Panc1 (cell line): Measurements from ENCODE around the gene CEBPZ. TPM values are rescaled to one million over a fixed set of nuclear protein-coding genes. Genes with fewer than 3 reads are reported as not detected.
"Not testable (repeated sequence)": the region's sequence is repeated elsewhere in the genome, so short reads cannot be mapped to it uniquely, and the experiment has no call there.

Source experiments
- ATAC-seq: fragments of 200-7000 bp; cut with Tn5 transposase; 2 replicates; pipeline ENCODE4 v1.9.1; 2020; ENCODE audit warnings: mild to moderate bottlenecking, moderate library complexity
- BruUV-seq: library from RNA; stranded (reverse); fragments of 400-500 nt; replicated peaks from 2 replicates; lab custom pipeline; 2021; lab: Mats Ljungman, UMichigan
- CTCF ChIA-PET: fragments of 300-600 bp; sonication (Branson Sonifier 250); formaldehyde crosslinking; loops from one replicate; lab custom pipeline; 2022; ENCODE audit warnings: antibody characterized with exemption; lab: Charles Lee
- POLR2A ChIA-PET: fragments of 300-600 bp; sonication (Branson Sonifier 250); formaldehyde crosslinking; loops from one replicate; lab custom pipeline; 2022; ENCODE audit warnings: antibody characterized with exemption; lab: Charles Lee
- DNase-seq: peaks from one replicate; pipeline ENCODE4 v3.0.0-alpha.2; 2010; ENCODE audit warnings: low read depth, low spot score
- H3K27ac ChIP-seq: 2 replicates; pipeline ENCODE4 v1.5.1; 2011; ENCODE audit warnings: mild to moderate bottlenecking, low read length, inconsistent platforms
- H3K27me3 ChIP-seq: fragments of 200-500 bp; sonication (Bioruptor generic); 2 replicates; pipeline ENCODE4 v1.6.0; 2014; ENCODE audit warnings: low read length, inconsistent platforms; ENCODE audit not compliant: control insufficient read depth, insufficient read depth
- H3K36me3 ChIP-seq: fragments of 200-500 bp; sonication (Bioruptor generic); 2 replicates; pipeline ENCODE4 v1.5.1; 2014; ENCODE audit warnings: inconsistent platforms, mild to moderate bottlenecking, low read length, moderate library complexity; ENCODE audit not compliant: control insufficient read depth, insufficient read depth
- H3K4me1 ChIP-seq: 2 replicates; pipeline ENCODE4 v1.5.1; 2011; ENCODE audit warnings: inconsistent platforms, mild to moderate bottlenecking, low read length, moderate library complexity; ENCODE audit not compliant: control insufficient read depth, insufficient read depth
- H3K4me3 ChIP-seq, 2 experiments: 2 replicates each; pipeline ENCODE4 v1.5.1; 2011 to 2012; ENCODE audit warnings: low read depth in 2 of 2, low read length in 2 of 2, mild to moderate bottlenecking in 2 of 2, inconsistent platforms in 1 of 2, moderate library complexity in 1 of 2
- H3K9me3 ChIP-seq: fragments of 200-500 bp; sonication (Bioruptor generic); 2 replicates; pipeline ENCODE4 v1.5.1; 2014; ENCODE audit warnings: low read depth, mild to moderate bottlenecking, inconsistent platforms, low read length, moderate library complexity; ENCODE audit not compliant: control insufficient read depth, insufficient read depth
- CTCF ChIP-seq: fragments of 450-650 bp; IDR thresholded peaks from 2 replicates; pipeline ENCODE4 v1.5.1; 2017; ENCODE audit warnings: mild to moderate bottlenecking
- POLR2AphosphoS5 ChIP-seq: IDR thresholded peaks from 2 replicates; pipeline ENCODE4 v1.6.1; 2012; ENCODE audit warnings: mild to moderate bottlenecking, low read depth, low read length, moderate library complexity
- REST ChIP-seq, 2 experiments: IDR thresholded peaks; 2 replicates each; pipeline ENCODE4 v1.6.1; 2011 to 2012; ENCODE audit warnings: low read depth in 2 of 2, control low read depth in 1 of 2, low read length in 1 of 2, mild to moderate bottlenecking in 1 of 2, moderate library complexity in 1 of 2; ENCODE audit not compliant: insufficient read depth in 1 of 2
- SIN3A ChIP-seq: IDR thresholded peaks from 2 replicates; pipeline ENCODE4 v1.6.1; 2012; ENCODE audit warnings: low read depth, mild to moderate bottlenecking, low read length, moderate library complexity, borderline replicate concordance; ENCODE audit not compliant: insufficient read depth
- TCF7L2 ChIP-seq: IDR thresholded peaks from 2 replicates; pipeline ENCODE4 v1.6.1; 2011; ENCODE audit warnings: mild to moderate bottlenecking, low read depth, low read length, inconsistent platforms
- in situ Hi-C: cut with HindIII; loops from 2 replicates; pipeline ENCODE4 v1.10.0; 2016; ENCODE audit warnings: low sequenced_read_pairs, low pct_unique_long_range_greater_than_20kb
- intact Hi-C: fragments of 100-400 bp; cut with micrococcal nuclease; formaldehyde crosslinking; loops from one replicate; pipeline ENCODE4 v1.10.0; 2022; ENCODE audit not compliant: unreplicated experiment
- total RNA-seq: library from RNA; stranded (reverse); gene quantifications from one replicate; pipeline ENCODE4 v1.2.1, GENCODE V29; 2021; ENCODE audit not compliant: unreplicated experiment

The CEBPZ gene
- total RNA-seq, 1 experiment from 2014 or later: 63.8 TPM

- DNase-seq (peak; percentile 65), ATAC-seq (peak; percentile 91)
- Histone ChIP-seq H3K27ac (peak within 1 kb of the TSS; percentile 97), H3K4me3 (peak within 1 kb of the TSS; percentile 75 to 77), H3K4me1 (no peaks in the 10 kb centered on the region), H3K36me3 (peaks cover 7% of the 10 kb centered on the region), H3K9me3 (no peaks in the 10 kb centered on the region), H3K27me3 (no peaks in the 10 kb centered on the region)
- no TSS peak for BruUV-seq
- POLR2A ChIA-PET: no interaction called here
- CTCF ChIA-PET: no interaction called here
- intact Hi-C loops (no loop called here), in situ Hi-C loops (no loop called here)
- no peak for TF ChIP-seq REST (IDR thresholded peaks at IDR 0.05; ENCODE audit: insufficient read depth in 1 of 2, low read depth in 2 of 2, low read length in 1 of 2)
- TF ChIP-seq POLR2AphosphoS5: peak; percentile 92
- TF ChIP-seq TCF7L2: 0 out of 2 replicates have a peak, but pooled peaks have one; percentile 15
- TF ChIP-seq SIN3A: no peak
- TF ChIP-seq CTCF: no peak
Measured at GRCh38 chr2:37196320-37197195, 34.8 kb downstream of the CEBPZ start, which contains the start of gene CEBPZOS. Gene CEBPZOS (plus strand): TSS chr2:37196496. CDS start chr2:37199705, 3,209 bp downstream.

- BruUV-seq: not testable (repeated sequence)
Measured at GRCh38 chr2:37195862-37196319, 35.5 kb downstream of the CEBPZ start.

GRCh38 chr2:37192551-37192950, 38.8 kb downstream of the CEBPZ start:
- Histone ChIP-seq H3K36me3 (no peaks in the 10 kb centered on the region; the same call in 1 of the 2 replicates), H3K4me1 (0 out of 2 replicates have a peak, but pooled peaks cover 4% of the 10 kb centered on the region), H3K9me3 (no peaks in the 10 kb centered on the region), H3K4me3 (no peak overlapping the region), H3K27me3 (no peaks in the 10 kb centered on the region), H3K27ac (no peak overlapping the region)
- in situ Hi-C loops (no loop called here), intact Hi-C loops (no loop called here)
- ChIA-PET POLR2A (no interaction called here), CTCF (no interaction called here)
- no peak for ATAC-seq
- no TSS peak for BruUV-seq
- TF ChIP-seq CTCF (no peak), TCF7L2 (no peak), REST (IDR thresholded peaks at IDR 0.05; ENCODE audit: insufficient read depth in 1 of 2, low read depth in 2 of 2, low read length in 1 of 2) (no peak), SIN3A (no peak), POLR2AphosphoS5 (no peak)
- DNase-seq: no peak

More at GRCh38 chr2:37195862-37196319, 35.5 kb downstream of the CEBPZ start:
- H3K36me3 ChIP-seq, POLR2A ChIA-PET, H3K4me1 ChIP-seq, CTCF ChIA-PET, in situ Hi-C loops, intact Hi-C loops, ATAC-seq, H3K9me3 ChIP-seq, H3K27me3 ChIP-seq, DNase-seq: not testable (repeated sequence)
- Histone ChIP-seq H3K4me3 (peak overlapping the region; percentile 75 to 77), H3K27ac (peak overlapping the region; percentile 97)
